GM19452 (cell line): ENCODE data around the gene MIB2.
"Not testable (repeated sequence)": the region's sequence is repeated elsewhere in the genome, so short reads cannot be mapped to it uniquely, and the experiment has no call there.

Experiments
- ATAC-seq: cut with Tn5 transposase; IDR thresholded peaks from one replicate; pipeline ENCODE4 v1.9.1; 2021; ENCODE audit not compliant: unreplicated experiment

MIB2 gene

GRCh38 chr1:1615256-1616044 is at the start of gene MIB2:
MIB2 (plus strand) TSS chr1:1615500; CDS start chr1:1623453, 7,953 bp downstream.
- ATAC-seq, result peak; percentile 83

- ATAC-seq, result no peak
Measured at GRCh38 chr1:1567152-1567875, 48.0 kb upstream of the MIB2 start.

GRCh38 chr1:1567891-1568291 is 47.4 kb upstream of the MIB2 start:
- ATAC-seq, result no peak

GRCh38 chr1:1569341-1569740 is 46.0 kb upstream of the MIB2 start:
- ATAC-seq, result no peak

- ATAC-seq, result peak; percentile 72
Measured at GRCh38 chr1:1573843-1574720, 41.2 kb upstream of the MIB2 start.

- ATAC-seq, result peak; percentile 73
Measured at GRCh38 chr1:1574721-1575537, 40.4 kb upstream of the MIB2 start, which contains the start of gene SSU72. SSU72 (minus strand) TSS chr1:1574863; CDS start chr1:1574557, 306 bp downstream.

- no peak for ATAC-seq
Measured at GRCh38 chr1:1577367-1578011, 37.8 kb upstream of the MIB2 start.

GRCh38 chr1:1578371-1578940 is 36.8 kb upstream of the MIB2 start:
- ATAC-seq, result no peak

- ATAC-seq, result no peak
Measured at GRCh38 chr1:1582585-1583346, 32.5 kb upstream of the MIB2 start.

GRCh38 chr1:1583347-1584010 is 31.8 kb upstream of the MIB2 start:
- ATAC-seq, result no peak

- ATAC-seq, result no peak
Measured at GRCh38 chr1:1591452-1591851, 23.8 kb upstream of the MIB2 start.

GRCh38 chr1:1593834-1594601 is 21.3 kb upstream of the MIB2 start:
- no peak for ATAC-seq

GRCh38 chr1:1594602-1595260 is 20.6 kb upstream of the MIB2 start:
- ATAC-seq, result no peak

- ATAC-seq, result not testable (repeated sequence)
Measured at GRCh38 chr1:1595341-1595740, 20.0 kb upstream of the MIB2 start.

GRCh38 chr1:1596493-1597274 is 18.6 kb upstream of the MIB2 start:
- no peak for ATAC-seq

- ATAC-seq, result no peak
Measured at GRCh38 chr1:1597275-1597930, 17.9 kb upstream of the MIB2 start.
